Measurements from ENCODE around the gene OR5K4.

The OR5K4 gene, protein sequence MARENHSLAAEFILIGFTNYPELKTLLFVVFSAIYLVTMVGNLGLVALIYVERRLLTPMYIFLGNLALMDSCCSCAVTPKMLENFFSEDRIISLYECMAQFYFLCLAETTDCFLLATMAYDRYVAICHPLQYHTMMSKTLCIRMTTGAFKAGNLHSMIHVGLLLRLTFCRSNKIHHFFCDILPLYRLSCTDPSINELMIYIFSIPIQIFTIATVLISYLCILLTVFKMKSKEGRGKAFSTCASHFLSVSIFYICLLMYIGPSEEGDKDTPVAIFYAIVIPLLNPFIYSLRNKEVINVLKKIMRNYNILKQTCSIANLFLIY

DNA sequence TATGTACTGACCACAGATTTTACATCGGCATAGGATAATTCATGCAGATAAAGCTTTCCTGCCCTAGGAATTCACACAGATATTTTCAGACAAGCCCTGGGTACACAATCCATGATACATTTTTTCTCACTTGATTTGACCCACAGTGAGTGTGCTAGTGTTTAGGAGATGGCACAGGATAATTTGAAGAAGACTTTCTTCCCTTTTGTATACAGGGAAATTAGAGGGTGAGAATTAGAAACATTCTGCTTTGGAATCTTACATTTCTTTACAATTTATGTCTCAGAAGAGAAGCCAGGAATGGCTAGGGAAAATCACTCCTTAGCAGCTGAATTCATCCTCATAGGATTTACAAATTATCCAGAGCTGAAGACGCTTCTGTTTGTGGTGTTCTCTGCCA lies at the start of gene OR5K4:
Gene OR5K4 (plus strand): TSS at position 301 of the 400 bp plus-strand sequence. CDS start 0 bp downstream, at position 301.
- no peak for TF ChIP-seq CTCF (IDR thresholded peaks at IDR 0.05)
- H3K27ac ChIP-seq = no peak within 1 kb of the TSS
- no peak for DNase-seq (ENCODE audit: low spot score)
- H3K4me3 ChIP-seq = no peak within 1 kb of the TSS

GRCh38 chr3:98322101-98322500 lies 31.6 kb upstream of the OR5K4 start:
- Histone ChIP-seq H3K4me3 (no peak overlapping the region), H3K27ac (no peak overlapping the region)
- no peak for TF ChIP-seq CTCF (IDR thresholded peaks at IDR 0.05)
- no peak for DNase-seq (ENCODE audit: low spot score)

DNA sequence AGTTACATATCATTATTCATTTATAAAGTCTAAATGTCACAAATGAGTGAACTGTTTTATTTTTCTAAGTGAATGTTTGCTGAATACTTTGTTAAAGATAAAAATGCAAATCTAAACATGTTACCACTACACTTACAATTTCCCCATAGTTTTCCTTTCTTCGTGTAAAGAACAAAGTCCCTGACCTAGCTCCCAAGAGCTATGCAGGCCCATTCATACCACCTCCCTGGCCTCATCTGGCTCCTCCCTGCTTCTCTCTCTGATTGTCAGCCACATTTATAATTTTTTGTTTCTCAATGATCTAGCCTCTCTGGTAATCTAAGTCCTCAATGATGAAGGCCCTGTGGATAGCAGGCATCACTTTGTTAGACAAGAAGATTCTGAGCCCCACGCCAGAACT lies 31.0 kb upstream of the OR5K4 start:
- Histone ChIP-seq H3K4me3 (no peak overlapping the region), H3K27ac (no peak overlapping the region)
- DNase-seq (ENCODE audit: low spot score) = no peak
- no peak for TF ChIP-seq CTCF (IDR thresholded peaks at IDR 0.05)

DNA sequence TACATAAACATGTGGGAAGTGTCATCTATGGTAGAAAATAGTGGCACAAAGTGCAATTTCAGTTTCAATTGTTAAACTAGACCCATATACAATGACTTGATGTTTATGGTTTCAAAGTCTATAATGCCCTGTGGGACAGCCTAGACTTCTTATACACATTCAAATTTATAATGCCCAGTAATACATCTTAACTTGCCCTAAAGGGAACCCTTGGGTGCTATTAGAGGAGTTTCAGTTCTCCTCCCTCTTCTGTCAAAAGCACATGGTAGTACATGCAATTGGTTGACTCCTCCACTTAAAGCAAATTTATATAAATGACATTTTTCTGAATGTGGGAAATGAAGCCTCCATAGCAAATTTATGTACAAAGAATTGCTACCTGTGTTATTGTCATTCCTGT lies 30.2 kb upstream of the OR5K4 start:
- TF ChIP-seq CTCF (IDR thresholded peaks at IDR 0.05) = no peak
- Histone ChIP-seq H3K4me3 (no peak overlapping the region), H3K27ac (no peak overlapping the region)

GRCh38 chr3:98325055-98325454 lies 28.6 kb upstream of the OR5K4 start:
- DNase-seq (ENCODE audit: low spot score) = no peak
- TF ChIP-seq CTCF (IDR thresholded peaks at IDR 0.05) = no peak
- Histone ChIP-seq H3K4me3 (no peak overlapping the region), H3K27ac (no peak overlapping the region)

More for the DNA sequence above, 30.2 kb upstream of the OR5K4 start:
- no peak for DNase-seq (ENCODE audit: low spot score)

DNA sequence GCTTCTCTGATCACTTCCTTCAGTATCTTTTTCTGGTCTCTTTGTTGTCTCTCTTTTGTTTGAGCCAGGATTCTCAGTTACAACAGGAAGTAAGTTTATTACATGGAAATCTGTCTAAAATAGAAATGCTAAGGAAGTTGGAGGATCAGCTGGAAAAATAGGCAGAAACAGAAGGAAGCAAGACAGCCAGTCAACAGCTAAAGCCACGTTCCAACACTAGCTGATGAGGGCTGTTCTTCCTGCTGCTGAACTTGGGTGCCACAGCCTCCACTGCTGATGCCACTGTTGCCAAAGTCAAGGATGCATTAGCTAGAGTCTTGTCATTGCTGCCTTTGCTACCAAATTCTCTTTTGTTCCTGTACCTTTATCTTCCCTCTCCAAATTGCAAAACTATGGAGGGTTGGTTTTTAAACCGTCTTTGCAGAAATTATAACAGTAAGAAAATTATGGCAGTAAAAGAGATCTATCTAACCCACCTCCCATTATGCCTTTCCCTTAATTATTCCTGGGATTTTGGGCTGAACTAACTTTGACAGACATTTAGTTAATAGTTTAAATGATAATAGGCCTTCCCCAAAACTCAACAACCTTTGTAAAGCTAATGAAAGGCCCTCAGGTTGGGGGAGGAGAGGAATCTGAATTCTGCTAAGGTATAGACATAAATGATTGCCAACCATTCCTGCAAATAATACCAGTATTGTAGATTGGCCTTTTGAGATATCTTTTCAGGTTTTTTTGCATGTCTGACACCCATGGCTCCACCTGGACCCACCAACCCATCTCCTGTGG lies 27.4 kb upstream of the OR5K4 start:
- H3K27ac ChIP-seq = no peak overlapping the region
- no peak for DNase-seq (ENCODE audit: low spot score)
- no peak for TF ChIP-seq CTCF (IDR thresholded peaks at IDR 0.05)
- no peak overlapping the region for H3K4me3 ChIP-seq

All from coronary artery (tissue), 2 donors.